DND-41 (cell line): Measurements from ENCODE around the gene PXT1.
"Not testable (repeated sequence)": the region's sequence is repeated elsewhere in the genome, so short reads cannot be mapped to it uniquely, and the experiment has no call there.

Source experiments
- ATAC-seq: fragments of 200-7000 bp; cut with Tn5 transposase; 3 replicates; pipeline ENCODE4 v1.9.1; 2021; ENCODE audit warnings: low read depth; ENCODE audit not compliant: insufficient read depth
- DNase-seq: peaks from one replicate; pipeline ENCODE4 v3.0.0-alpha.2; 2020
- H2AFZ ChIP-seq: 2 replicates; pipeline ENCODE4 v1.6.0; 2012; ENCODE audit warnings: low read depth, low read length
- H3K27ac ChIP-seq: 2 replicates; pipeline ENCODE4 v1.5.1; 2012; ENCODE audit warnings: low read length, inconsistent platforms
- H3K27me3 ChIP-seq: fragments of 200-600 bp; sonication (generic); 2 replicates; pipeline ENCODE4 v1.6.0; 2012; ENCODE audit warnings: low read length, mild to moderate bottlenecking, inconsistent platforms; ENCODE audit not compliant: insufficient read depth, poor library complexity
- H3K36me3 ChIP-seq: 2 replicates; pipeline ENCODE4 v1.5.1; 2012; ENCODE audit warnings: low read length, inconsistent platforms; ENCODE audit not compliant: insufficient read depth
- H3K4me1 ChIP-seq: 2 replicates; pipeline ENCODE4 v1.5.1; 2012; ENCODE audit warnings: mild to moderate bottlenecking, low read length; ENCODE audit not compliant: insufficient read depth
- H3K4me2 ChIP-seq: 2 replicates; pipeline ENCODE4 v1.6.0; 2012; ENCODE audit warnings: mild to moderate bottlenecking, moderate library complexity, low read length, inconsistent platforms; ENCODE audit not compliant: insufficient read depth
- H3K4me3 ChIP-seq, 2 experiments: fragments of 200-600 bp in 1 of 2; shearing (Covaris generic) in 1 of 2; 2 replicates each; pipeline ENCODE4 v1.5.1; 2012 to 2016; ENCODE audit warnings: inconsistent platforms in 2 of 2, low read length in 2 of 2, mild to moderate bottlenecking in 2 of 2, low read depth in 1 of 2, moderate library complexity in 1 of 2
- H3K79me2 ChIP-seq: 2 replicates; pipeline ENCODE4 v1.6.0; 2012; ENCODE audit warnings: low read length, inconsistent platforms; ENCODE audit not compliant: insufficient read depth
- H3K9ac ChIP-seq: 2 replicates; pipeline ENCODE4 v1.6.0; 2012; ENCODE audit warnings: low read depth, mild to moderate bottlenecking, inconsistent platforms, low read length, moderate library complexity
- H3K9me3 ChIP-seq: 2 replicates; pipeline ENCODE4 v1.5.1; 2012; ENCODE audit warnings: low read length, moderate library complexity, mild to moderate bottlenecking, inconsistent platforms; ENCODE audit not compliant: insufficient read depth, severe bottlenecking
- H4K20me1 ChIP-seq: 2 replicates; pipeline ENCODE4 v1.6.0; 2012; ENCODE audit warnings: low read length; ENCODE audit not compliant: insufficient read depth
- CTCF ChIP-seq: IDR thresholded peaks from 2 replicates; pipeline ENCODE4 v1.5.1; 2012; ENCODE audit warnings: borderline replicate concordance, low read length, moderate library complexity, mild to moderate bottlenecking; ENCODE audit not compliant: poor library complexity, severe bottlenecking; ENCODE audit errors: extremely low read depth
- EZH2 ChIP-seq: IDR thresholded peaks from 3 replicates; pipeline ENCODE4 v1.6.1; 2012; ENCODE audit warnings: borderline replicate concordance, low read depth, mild to moderate bottlenecking, moderate library complexity, low read length, inconsistent platforms; ENCODE audit not compliant: severe bottlenecking

Gene PXT1

DNA sequence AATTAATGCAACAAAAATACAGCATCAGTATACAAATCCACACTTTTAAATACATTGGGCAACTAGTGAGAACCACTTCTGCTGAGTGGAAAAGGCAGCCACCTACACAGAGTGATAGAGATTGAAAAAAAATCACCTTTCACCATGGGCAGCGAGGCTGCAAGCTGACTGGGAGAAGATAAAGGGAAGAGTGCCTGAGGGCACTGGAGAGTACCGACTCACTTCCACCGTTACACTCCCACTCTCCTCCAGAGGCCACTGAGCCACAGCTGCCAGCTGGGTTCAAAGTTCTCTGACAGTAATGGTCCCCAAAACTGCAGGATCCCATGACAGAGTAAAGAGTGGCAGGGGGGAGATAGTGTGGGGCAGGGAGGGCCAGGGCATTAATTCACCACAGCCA, 24.1 kb downstream of the PXT1 start:
- no peak overlapping the region for H3K4me2 ChIP-seq
- no peak overlapping the region for H3K4me3 ChIP-seq
- no peaks in the 10 kb centered on the region for H3K79me2 ChIP-seq
- no peaks in the 10 kb centered on the region for H3K27me3 ChIP-seq
- H4K20me1 ChIP-seq, result no peaks in the 10 kb centered on the region
- ATAC-seq (no peak), DNase-seq (no peak)
- no peak overlapping the region for H3K9ac ChIP-seq
- no peaks in the 10 kb centered on the region for H3K9me3 ChIP-seq
- H3K36me3 ChIP-seq, result no peaks in the 10 kb centered on the region
- no peak overlapping the region for H2AFZ ChIP-seq
- H3K27ac ChIP-seq, result no peak overlapping the region
- H3K4me1 ChIP-seq, result peaks cover 11% of the 10 kb centered on the region
- TF ChIP-seq EZH2, result no peak
- no peak for TF ChIP-seq CTCF

- Histone ChIP-seq H3K27ac (no peak overlapping the region), H3K36me3 (no peaks in the 10 kb centered on the region), H4K20me1 (no peaks in the 10 kb centered on the region), H3K27me3 (no peaks in the 10 kb centered on the region), H3K9ac (no peak overlapping the region), H3K4me1 (no peaks in the 10 kb centered on the region), H3K4me2 (no peak overlapping the region), H3K79me2 (no peaks in the 10 kb centered on the region), H3K4me3 (no peak overlapping the region), H2AFZ (no peak overlapping the region), H3K9me3 (no peaks in the 10 kb centered on the region)
- ATAC-seq, result no peak
- DNase-seq, result no peak
- TF ChIP-seq EZH2 (no peak), CTCF (no peak)
Observed at GRCh38 chr6:36414481-36414880, 28.2 kb downstream of the PXT1 start.

- ATAC-seq (no peak), DNase-seq (no peak)
- no peak overlapping the region for H3K9ac ChIP-seq
- H3K4me3 ChIP-seq, result no peak overlapping the region
- H2AFZ ChIP-seq, result no peak overlapping the region
- no peaks in the 10 kb centered on the region for H3K36me3 ChIP-seq
- H3K4me1 ChIP-seq, result no peaks in the 10 kb centered on the region
- H3K4me2 ChIP-seq, result no peak overlapping the region
- no peaks in the 10 kb centered on the region for H4K20me1 ChIP-seq
- no peaks in the 10 kb centered on the region for H3K9me3 ChIP-seq
- no peaks in the 10 kb centered on the region for H3K79me2 ChIP-seq
- no peak for TF ChIP-seq EZH2
- TF ChIP-seq CTCF, result no peak
- H3K27ac ChIP-seq, result no peak overlapping the region
- no peaks in the 10 kb centered on the region for H3K27me3 ChIP-seq
Observed at GRCh38 chr6:36413489-36414480, 28.9 kb downstream of the PXT1 start.

GRCh38 chr6:36409718-36410117, 32.9 kb downstream of the PXT1 start:
- H3K79me2 ChIP-seq, H2AFZ ChIP-seq, H3K4me1 ChIP-seq, H3K4me3 ChIP-seq, H3K36me3 ChIP-seq, H3K4me2 ChIP-seq, H3K27ac ChIP-seq, H4K20me1 ChIP-seq, ATAC-seq, H3K27me3 ChIP-seq, H3K9ac ChIP-seq, DNase-seq, H3K9me3 ChIP-seq: not testable (repeated sequence)
